GM23338 (cell line): ENCODE results near the gene CFI. TPM values are rescaled to one million over a fixed set of nuclear protein-coding genes. Genes with fewer than 3 reads are reported as not detected.

Experiments
- ATAC-seq: fragments of 200-7000 bp; cut with Tn5 transposase; 3 replicates; pipeline ENCODE4 v1.9.1; 2020
- DNase-seq: peaks from one replicate; pipeline ENCODE4 v3.0.0-alpha.2; 2015; ENCODE audit warnings: low spot score
- H2AFZ ChIP-seq: fragments of 200-600 bp; sonication (generic); 2 replicates; pipeline ENCODE4 v1.8.0; 2016; ENCODE audit warnings: antibody characterized with exemption, mild to moderate bottlenecking, moderate library complexity
- H3F3A ChIP-seq: fragments of 200-600 bp; sonication (generic); replicated peaks from 2 replicates; pipeline ENCODE4 v1.8.0; 2017; ENCODE audit warnings: antibody characterized with exemption, mixed run types, low read depth
- H3K27ac ChIP-seq: fragments of 200-600 bp; sonication (generic); 2 replicates; pipeline ENCODE4 v1.6.1; 2016; ENCODE audit warnings: low read depth
- H3K27me3 ChIP-seq: fragments of 200-600 bp; sonication (generic); 2 replicates; pipeline ENCODE4 v1.8.0; 2016; ENCODE audit warnings: mild to moderate bottlenecking, mixed run types, moderate library complexity; ENCODE audit not compliant: insufficient read depth
- H3K36me3 ChIP-seq: fragments of 200-600 bp; sonication (generic); 2 replicates; pipeline ENCODE4 v1.8.0; 2016; ENCODE audit warnings: mild to moderate bottlenecking; ENCODE audit not compliant: insufficient read depth
- H3K4me1 ChIP-seq: fragments of 200-600 bp; sonication (generic); 2 replicates; pipeline ENCODE4 v1.8.0; 2016; ENCODE audit warnings: mild to moderate bottlenecking, moderate library complexity; ENCODE audit not compliant: insufficient read depth
- H3K4me2 ChIP-seq: fragments of 200-600 bp; sonication (generic); 2 replicates; pipeline ENCODE4 v1.7.1; 2017; ENCODE audit warnings: mixed run types
- H3K4me3 ChIP-seq: fragments of 200-600 bp; sonication (generic); 2 replicates; pipeline ENCODE4 v1.6.1; 2016; ENCODE audit warnings: mixed run types
- H3K79me2 ChIP-seq: fragments of 200-600 bp; sonication (generic); replicated peaks from 2 replicates; pipeline ENCODE4 v1.8.0; 2017; ENCODE audit warnings: mild to moderate bottlenecking; ENCODE audit not compliant: insufficient read depth
- H3K9me2 ChIP-seq: fragments of 200-600 bp; sonication (generic); 2 replicates; pipeline ENCODE4 v1.8.0; 2017; ENCODE audit not compliant: insufficient read depth
- H4K20me1 ChIP-seq: fragments of 200-600 bp; sonication (generic); replicated peaks from 2 replicates; pipeline ENCODE4 v1.8.0; 2017; ENCODE audit warnings: mild to moderate bottlenecking; ENCODE audit not compliant: insufficient read depth
- H3K27ac Mint-ChIP-seq: 2 replicates; pipeline ENCODE4 v1.8.0; 2020; ENCODE audit warnings: inconsistent platforms, mild to moderate bottlenecking, moderate library complexity, mixed read lengths
- H3K27me3 Mint-ChIP-seq: 3 replicates; pipeline ENCODE4 v1.8.0; 2022; ENCODE audit warnings: low read depth, mild to moderate bottlenecking, moderate library complexity, mixed read lengths, inconsistent platforms; ENCODE audit not compliant: insufficient read depth, poor library complexity
- H3K36me3 Mint-ChIP-seq: 3 replicates; pipeline ENCODE4 v1.8.0; 2021; ENCODE audit warnings: low read depth, mild to moderate bottlenecking, inconsistent platforms, moderate library complexity, mixed read lengths
- H3K4me1 Mint-ChIP-seq: 3 replicates; pipeline ENCODE4 v1.8.0; 2020; ENCODE audit warnings: mild to moderate bottlenecking, inconsistent platforms, mixed read lengths
- H3K4me3 Mint-ChIP-seq: 3 replicates; pipeline ENCODE4 v1.8.0; 2021; ENCODE audit warnings: moderate library complexity, mild to moderate bottlenecking, inconsistent platforms, mixed read lengths
- H3K9me3 Mint-ChIP-seq: 3 replicates; pipeline ENCODE4 v1.8.0; 2020; ENCODE audit warnings: moderate library complexity, mild to moderate bottlenecking, inconsistent platforms, mixed read lengths
- ETS1 ChIP-seq: IDR thresholded peaks from 2 replicates; pipeline ENCODE4 v1.6.1; 2016; ENCODE audit warnings: antibody characterized with exemption
- EZH2 ChIP-seq: fragments of 200-600 bp; sonication (generic); IDR thresholded peaks from one replicate; pipeline ENCODE4 v1.8.0; 2017; ENCODE audit warnings: antibody characterized with exemption, mild to moderate bottlenecking, low read depth; ENCODE audit not compliant: unreplicated experiment
- NANOG ChIP-seq: IDR thresholded peaks from 2 replicates; pipeline ENCODE4 v1.6.1; 2016; ENCODE audit warnings: antibody characterized with exemption, borderline replicate concordance
- POLR2AphosphoS5 ChIP-seq: IDR thresholded peaks from 2 replicates; pipeline ENCODE4 v1.6.1; 2016; ENCODE audit warnings: antibody characterized with exemption, low read depth
- REST ChIP-seq: IDR thresholded peaks from one replicate; pipeline ENCODE4 v1.6.1; 2018; ENCODE audit warnings: antibody characterized with exemption; ENCODE audit not compliant: unreplicated experiment
- ZNF462 ChIP-seq: fragments of 250-450 bp; sonication (Bioruptor Pico); IDR thresholded peaks from 2 replicates; pipeline ENCODE4 v1.5.0; 2020; ENCODE audit warnings: mild to moderate bottlenecking, moderate library complexity
- long read RNA-seq: library from polyadenylated mRNA; unstranded; transcript quantifications from one replicate; pipeline ENCODE4 v2.0.0, GENCODE V29; 2020; ENCODE audit not compliant: unreplicated experiment
- polyA plus RNA-seq: library from polyadenylated mRNA; unstranded; fragments of >200 nt; fragmentation: Nextera tagmentation; extraction: Ambion mirVana; gene quantifications from 2 replicates; pipeline ENCODE4 v1.2.1, GENCODE V29; 2016
- total RNA-seq: library from RNA; depleted of rRNA; stranded (reverse); fragments of >200 nt; shearing (Covaris generic); gene quantifications from 2 replicates; pipeline ENCODE4 v1.2.3, GENCODE V29; 2014; rRNA removed

The CFI gene
- total RNA-seq (not detected in 2 replicates), polyA plus RNA-seq (not detected in 2 replicates)
- long read RNA-seq = 0 reads

GRCh38 chr4:109801895-109802319 is at the start of gene CFI:
CFI (minus strand) TSS chr4:109801999; CDS start chr4:109801971, 28 bp downstream.
- H3K9me2 ChIP-seq = no peaks in the 10 kb centered on the region
- H3K4me3 ChIP-seq = no peak within 1 kb of the TSS
- DNase-seq (no peak), ATAC-seq (no peak)
- Mint-ChIP-seq H3K27me3 (peaks cover 3% of the 10 kb centered on the region), H3K9me3 (no peaks in the 10 kb centered on the region), H3K4me1 (no peaks in the 10 kb centered on the region), H3K4me3 (no peak within 1 kb of the TSS), H3K36me3 (no peaks in the 10 kb centered on the region), H3K27ac (no peak within 1 kb of the TSS)
- H4K20me1 ChIP-seq = no peaks in the 10 kb centered on the region
- no peaks in the 10 kb centered on the region for H3K27me3 ChIP-seq
- no peak within 1 kb of the TSS for H3K27ac ChIP-seq
- no peak within 1 kb of the TSS for H3K4me2 ChIP-seq
- H3F3A ChIP-seq = no peaks in the 10 kb centered on the region
- H3K36me3 ChIP-seq = no peaks in the 10 kb centered on the region
- H3K4me1 ChIP-seq = no peaks in the 10 kb centered on the region
- no peaks in the 10 kb centered on the region for H3K79me2 ChIP-seq
- 0 out of 2 replicates have a peak within 1 kb of the TSS, but pooled peaks have one; percentile 7 for H2AFZ ChIP-seq
- TF ChIP-seq ETS1 = no peak

GRCh38 chr4:109850601-109851000 is 48.8 kb upstream of the CFI start:
- no peaks in the 10 kb centered on the region for H3K36me3 ChIP-seq
- Mint-ChIP-seq H3K27me3 (peaks cover 4% of the 10 kb centered on the region), H3K9me3 (no peaks in the 10 kb centered on the region), H3K27ac (no peak overlapping the region), H3K4me1 (peaks cover 6% of the 10 kb centered on the region; the same call in 2 of the 3 replicates), H3K4me3 (no peak overlapping the region), H3K36me3 (no peaks in the 10 kb centered on the region)
- no peak overlapping the region for H3K4me3 ChIP-seq
- H3K27me3 ChIP-seq = no peaks in the 10 kb centered on the region
- H3K4me1 ChIP-seq = no peaks in the 10 kb centered on the region; the same call in 1 of the 2 replicates
- H4K20me1 ChIP-seq = no peaks in the 10 kb centered on the region
- no peak overlapping the region for H3K4me2 ChIP-seq
- H3K9me2 ChIP-seq = no peaks in the 10 kb centered on the region
- H2AFZ ChIP-seq = no peak overlapping the region
- DNase-seq (no peak), ATAC-seq (no peak)
- TF ChIP-seq NANOG (no peak), REST (no peak), POLR2AphosphoS5 (no peak), EZH2 (no peak), ZNF462 (CRISPR knock-in tag) (no peak)
- no peaks in the 10 kb centered on the region for H3K79me2 ChIP-seq
- no peaks in the 10 kb centered on the region for H3F3A ChIP-seq
- no peak overlapping the region for H3K27ac ChIP-seq
